ENCODE results near the gene BEGAIN.

The BEGAIN gene

DNA sequence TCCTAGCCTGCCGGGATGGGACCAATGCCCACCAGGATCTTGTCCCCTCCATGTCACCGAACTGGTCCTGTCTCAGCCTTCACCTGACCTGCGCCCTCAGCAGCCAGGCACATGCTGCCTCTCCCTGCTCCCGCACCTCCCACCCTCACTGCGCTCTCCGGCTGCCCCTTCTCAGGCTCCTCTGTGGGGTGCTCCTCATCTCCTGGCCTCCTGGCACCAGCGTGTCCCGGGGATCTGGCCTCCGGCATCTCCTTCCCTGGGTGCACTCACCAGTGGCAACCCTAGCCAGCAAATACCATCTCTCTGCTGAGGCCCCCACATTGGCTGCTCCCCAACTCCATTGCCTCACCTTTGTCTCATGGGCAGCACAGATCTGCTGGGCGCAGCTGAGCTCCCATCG is 29.0 kb downstream of the BEGAIN start:
- no peak for DNase-seq (ENCODE audit: low read depth)
- H3K4me3 ChIP-seq (ENCODE audit: low read depth, low read length), result no peak overlapping the region

GRCh38 chr14:100557658-100558057 is 29.6 kb downstream of the BEGAIN start:
- no peak for DNase-seq (ENCODE audit: low read depth)
- no peak overlapping the region for H3K4me3 ChIP-seq (ENCODE audit: low read depth, low read length)

GRCh38 chr14:100556936-100557505 is 30.2 kb downstream of the BEGAIN start:
- H3K4me3 ChIP-seq (ENCODE audit: low read depth, low read length), result no peak overlapping the region
- DNase-seq (ENCODE audit: low read depth), result no peak

DNA sequence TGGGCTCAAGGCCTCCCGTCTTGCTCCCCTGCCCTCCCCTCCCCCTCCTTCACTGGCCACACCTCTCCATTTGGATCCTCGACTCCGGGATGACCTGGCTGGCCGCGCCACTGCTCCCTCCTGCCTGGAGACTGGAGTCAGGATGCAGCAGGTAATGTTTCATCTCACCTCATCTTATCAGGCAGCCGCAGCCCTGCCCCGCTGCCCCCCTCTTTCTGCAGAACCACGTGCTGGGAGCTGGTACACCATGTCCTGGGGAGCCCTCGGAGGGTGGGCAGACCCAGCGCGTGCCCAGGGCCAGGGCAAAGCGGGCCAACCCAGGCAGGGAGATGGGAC is 31.1 kb downstream of the BEGAIN start:
- no peak for DNase-seq (ENCODE audit: low read depth)
- no peak overlapping the region for H3K4me3 ChIP-seq (ENCODE audit: low read depth, low read length)

GRCh38 chr14:100555436-100556139 is 31.6 kb downstream of the BEGAIN start:
- no peak overlapping the region for H3K4me3 ChIP-seq (ENCODE audit: low read depth, low read length)
- DNase-seq (ENCODE audit: low read depth), result no peak

- H3K4me3 ChIP-seq (ENCODE audit: low read depth, low read length), result no peak overlapping the region
- no peak for DNase-seq (ENCODE audit: low read depth)
Measured at GRCh38 chr14:100554696-100555320, 32.4 kb downstream of the BEGAIN start.

DNA sequence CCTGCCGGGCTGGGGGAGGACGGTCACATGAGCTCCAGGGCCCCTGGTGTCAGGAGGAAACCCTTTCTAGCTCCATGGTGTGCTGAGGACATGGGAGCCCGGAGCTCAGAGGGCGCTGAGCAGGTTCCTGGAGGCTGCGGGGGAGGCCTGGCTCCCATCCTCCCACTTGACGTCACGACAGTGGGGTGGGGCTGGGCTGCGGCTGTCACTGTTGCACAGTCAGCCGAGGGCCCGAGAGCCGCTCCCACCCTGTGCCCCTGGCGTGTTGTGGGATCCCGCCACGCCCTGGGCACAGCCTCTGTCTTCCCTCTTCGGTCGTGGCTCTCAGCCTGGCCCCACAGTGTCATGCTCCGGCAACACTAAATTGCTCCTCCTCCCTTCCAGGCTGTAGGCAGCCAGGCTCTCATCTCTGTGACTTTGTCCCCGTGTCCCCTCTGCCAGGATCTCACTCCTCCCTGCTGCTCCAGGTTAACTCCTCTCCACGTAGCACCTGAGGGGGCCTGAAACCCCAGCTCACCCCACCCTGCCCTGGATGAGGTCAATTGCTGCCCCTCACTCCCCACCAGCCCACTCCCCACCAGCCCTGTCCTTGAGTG is 33.0 kb downstream of the BEGAIN start:
- no peak overlapping the region for H3K4me3 ChIP-seq (ENCODE audit: low read depth, low read length)

GRCh38 chr14:100553471-100553870 is 33.7 kb downstream of the BEGAIN start:
- DNase-seq (ENCODE audit: low read depth), result no peak
- H3K4me3 ChIP-seq (ENCODE audit: low read depth, low read length), result no peak overlapping the region

More for the DNA sequence above, 33.0 kb downstream of the BEGAIN start:
- DNase-seq (ENCODE audit: low read depth), result no peak

GRCh38 chr14:100552524-100553125 is 34.6 kb downstream of the BEGAIN start:
- no peak overlapping the region for H3K4me3 ChIP-seq (ENCODE audit: low read depth, low read length)
- DNase-seq (ENCODE audit: low read depth), result no peak

- H3K4me3 ChIP-seq (ENCODE audit: low read depth, low read length), result no peak overlapping the region
- no peak for DNase-seq (ENCODE audit: low read depth)
Measured at GRCh38 chr14:100551056-100551455, 36.2 kb downstream of the BEGAIN start.

- DNase-seq (ENCODE audit: low read depth), result no peak
- H3K4me3 ChIP-seq (ENCODE audit: low read depth, low read length), result no peak overlapping the region
Measured at GRCh38 chr14:100549834-100550625, 37.2 kb downstream of the BEGAIN start.

GRCh38 chr14:100548939-100549338 is 38.3 kb downstream of the BEGAIN start:
- no peak overlapping the region for H3K4me3 ChIP-seq (ENCODE audit: low read depth, low read length)
- DNase-seq (ENCODE audit: low read depth), result no peak

GRCh38 chr14:100548295-100548655 is 38.9 kb downstream of the BEGAIN start:
- no peak for DNase-seq (ENCODE audit: low read depth)
- H3K4me3 ChIP-seq (ENCODE audit: low read depth, low read length), result no peak overlapping the region

DNA sequence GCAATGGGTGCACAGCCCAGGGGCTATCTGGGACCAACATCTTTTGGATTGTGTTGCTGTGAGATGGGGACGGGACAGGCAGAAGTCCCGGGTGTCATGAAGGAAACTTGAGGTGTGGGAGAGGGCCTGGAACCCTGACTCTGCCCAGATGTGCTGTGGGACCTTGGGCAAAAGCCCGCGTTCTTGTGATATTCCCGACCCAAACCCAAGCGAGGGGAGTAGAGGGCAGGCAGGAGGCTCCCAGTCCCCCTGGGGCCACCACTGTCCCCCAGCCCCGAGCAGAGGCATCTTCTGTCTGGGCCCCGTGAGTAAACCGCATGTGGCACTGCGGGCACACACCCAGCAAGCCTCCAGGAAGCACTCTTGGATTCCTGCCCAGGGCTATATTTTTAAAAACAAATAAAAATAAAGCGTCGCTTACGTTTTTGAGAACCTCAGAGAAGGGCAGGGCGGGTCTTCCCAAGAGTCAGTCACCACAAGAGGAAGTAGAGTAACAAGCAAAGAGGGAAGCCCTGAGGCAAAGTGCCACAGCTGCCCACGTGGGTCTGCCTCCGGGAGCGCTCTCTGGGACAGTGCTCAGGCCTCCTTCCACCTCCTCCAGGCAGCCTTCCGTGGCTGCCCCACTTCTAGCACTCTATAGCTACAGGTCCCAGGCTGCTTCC is 39.5 kb downstream of the BEGAIN start:
- no peak overlapping the region for H3K4me3 ChIP-seq (ENCODE audit: low read depth, low read length)
- DNase-seq (ENCODE audit: low read depth), result no peak

DNA sequence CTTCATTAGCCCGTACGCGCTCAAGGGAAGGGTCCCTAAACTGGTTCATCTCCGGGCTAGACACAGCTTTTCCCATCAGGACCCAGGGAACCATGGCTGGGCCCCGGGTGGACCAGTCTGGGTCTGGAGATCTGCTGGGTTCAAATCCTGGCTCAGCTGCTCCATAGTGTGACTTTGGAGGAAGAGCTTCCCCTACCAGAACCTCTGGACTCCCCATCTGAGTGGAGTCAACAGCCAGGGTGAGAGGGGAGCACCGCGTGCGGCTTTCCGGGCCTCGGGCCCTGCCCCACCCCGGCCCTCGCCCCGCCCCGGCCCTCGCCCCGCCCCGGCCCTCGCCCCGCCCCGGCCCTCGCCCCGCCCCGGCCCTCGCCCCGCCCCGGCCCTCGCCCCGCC is 41.2 kb downstream of the BEGAIN start:
- DNase-seq (ENCODE audit: low read depth), result no peak
- H3K4me3 ChIP-seq (ENCODE audit: low read depth, low read length), result no peak overlapping the region

GRCh38 chr14:100545359-100545758 is 41.9 kb downstream of the BEGAIN start:
- no peak overlapping the region for H3K4me3 ChIP-seq (ENCODE audit: low read depth, low read length)
- no peak for DNase-seq (ENCODE audit: low read depth)

- no peak overlapping the region for H3K4me3 ChIP-seq (ENCODE audit: low read depth, low read length)
- DNase-seq (ENCODE audit: low read depth), result no peak
Measured at GRCh38 chr14:100544506-100545141, 42.6 kb downstream of the BEGAIN start.

- DNase-seq (ENCODE audit: low read depth), result no peak
- no peak overlapping the region for H3K4me3 ChIP-seq (ENCODE audit: low read depth, low read length)
Measured at GRCh38 chr14:100543471-100544455, 43.5 kb downstream of the BEGAIN start.

Data from skeletal muscle cell (primary cell).